ENCODE measurements around the gene RCE1. TPM values are rescaled to one million over a fixed set of nuclear protein-coding genes. Genes with fewer than 3 reads are reported as not detected.

The RCE1 gene
- total RNA-seq, 4 donors from 2014 or later, result 6.6 to 57.7 (median 38.0) TPM

DNA sequence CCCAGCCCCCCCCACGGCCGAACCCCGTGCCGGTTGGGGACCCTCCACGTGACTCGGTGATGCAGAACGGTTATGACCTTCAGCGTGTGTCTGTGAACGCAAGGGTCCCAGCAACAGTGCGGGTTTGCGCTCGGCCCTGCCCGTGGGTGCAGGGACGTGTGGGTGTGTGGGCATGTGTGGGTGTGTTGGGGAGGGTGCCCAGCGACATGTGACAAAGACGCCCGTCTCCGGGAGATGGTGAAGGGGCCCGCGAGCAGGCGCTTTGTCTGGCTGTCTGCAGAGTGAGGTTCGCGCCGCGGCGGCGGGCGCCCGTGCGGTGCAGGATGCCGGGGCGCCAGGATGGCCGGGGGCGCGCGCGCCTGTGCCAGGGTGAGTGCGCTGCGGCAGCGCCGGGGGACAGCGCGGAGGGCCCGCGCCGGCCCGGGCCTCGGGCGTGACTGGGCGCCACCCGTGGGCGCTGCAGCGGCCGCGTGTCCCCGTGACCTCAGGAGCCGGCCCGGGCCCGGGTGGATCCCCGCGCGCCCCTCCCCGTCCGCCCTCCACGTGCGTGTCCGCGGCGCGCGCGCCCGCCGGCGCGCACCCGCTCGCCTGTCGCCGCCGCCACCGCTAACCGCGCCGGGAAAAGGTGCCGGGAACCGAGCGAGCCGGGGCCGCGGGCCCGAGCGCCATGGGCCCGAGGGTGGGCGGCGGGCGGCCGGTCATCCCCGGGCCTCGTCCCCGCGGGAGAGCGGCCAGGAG, 13.4 kb downstream of the RCE1 start, which contains the start of gene LRFN4:
Gene LRFN4 (plus strand): TSS at position 569 of the 738 bp plus-strand sequence. CDS start 681 bp downstream, outside the sequence.
- Histone ChIP-seq H3K27me3 (no peaks in the 10 kb centered on the region), H3K36me3 (no peaks in the 10 kb centered on the region), H3K4me3 (peak within 1 kb of the TSS; percentile 60 to 68 (median 65)), H3K4me1 (peaks cover 0 to 15% (median 3%) of the 10 kb centered on the region in 4 donors), H3K9me3 (no peaks in the 10 kb centered on the region), H3K27ac (peak within 1 kb of the TSS; percentile 83 to 88 (median 86))
- TF ChIP-seq, protein P1, sequence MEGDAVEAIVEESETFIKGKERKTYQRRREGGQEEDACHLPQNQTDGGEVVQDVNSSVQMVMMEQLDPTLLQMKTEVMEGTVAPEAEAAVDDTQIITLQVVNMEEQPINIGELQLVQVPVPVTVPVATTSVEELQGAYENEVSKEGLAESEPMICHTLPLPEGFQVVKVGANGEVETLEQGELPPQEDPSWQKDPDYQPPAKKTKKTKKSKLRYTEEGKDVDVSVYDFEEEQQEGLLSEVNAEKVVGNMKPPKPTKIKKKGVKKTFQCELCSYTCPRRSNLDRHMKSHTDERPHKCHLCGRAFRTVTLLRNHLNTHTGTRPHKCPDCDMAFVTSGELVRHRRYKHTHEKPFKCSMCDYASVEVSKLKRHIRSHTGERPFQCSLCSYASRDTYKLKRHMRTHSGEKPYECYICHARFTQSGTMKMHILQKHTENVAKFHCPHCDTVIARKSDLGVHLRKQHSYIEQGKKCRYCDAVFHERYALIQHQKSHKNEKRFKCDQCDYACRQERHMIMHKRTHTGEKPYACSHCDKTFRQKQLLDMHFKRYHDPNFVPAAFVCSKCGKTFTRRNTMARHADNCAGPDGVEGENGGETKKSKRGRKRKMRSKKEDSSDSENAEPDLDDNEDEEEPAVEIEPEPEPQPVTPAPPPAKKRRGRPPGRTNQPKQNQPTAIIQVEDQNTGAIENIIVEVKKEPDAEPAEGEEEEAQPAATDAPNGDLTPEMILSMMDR (IDR thresholded peaks at IDR 0.05), result peak in 1 of 6 experiments; percentile 10
- no peak for TF ChIP-seq POLR2A (IDR thresholded peaks at IDR 0.05)
- peak in 1 of 3 donors; percentile 25 for DNase-seq

GRCh38 chr11:66857234-66857926, 14.1 kb downstream of the RCE1 start:
- H3K9me3 ChIP-seq, result no peaks in the 10 kb centered on the region
- H3K36me3 ChIP-seq, result no peaks in the 10 kb centered on the region
- H3K4me3 ChIP-seq, result peak overlapping the region; percentile 60 to 68 (median 65)
- TF ChIP-seq, protein P1 (IDR thresholded peaks at IDR 0.05), result no peak
- TF ChIP-seq POLR2A (IDR thresholded peaks at IDR 0.05), result no peak
- DNase-seq, result no peak
- peaks cover 0 to 15% (median 2%) of the 10 kb centered on the region in 4 donors for H3K4me1 ChIP-seq
- peak overlapping the region; percentile 22 to 86 (median 63) for H3K27ac ChIP-seq
- H3K27me3 ChIP-seq, result no peaks in the 10 kb centered on the region

DNA sequence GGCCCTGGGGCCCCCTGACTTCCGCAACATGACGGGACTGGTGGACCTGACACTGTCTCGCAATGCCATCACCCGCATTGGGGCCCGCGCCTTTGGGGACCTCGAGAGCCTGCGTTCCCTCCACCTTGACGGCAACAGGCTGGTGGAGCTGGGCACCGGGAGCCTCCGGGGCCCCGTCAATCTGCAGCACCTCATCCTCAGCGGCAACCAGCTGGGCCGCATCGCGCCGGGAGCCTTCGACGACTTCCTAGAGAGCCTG, 14.6 kb downstream of the RCE1 start:
- TF ChIP-seq, protein P1 (IDR thresholded peaks at IDR 0.05), result no peak
- no peak for TF ChIP-seq POLR2A (IDR thresholded peaks at IDR 0.05)
- H3K36me3 ChIP-seq, result no peaks in the 10 kb centered on the region
- H3K4me1 ChIP-seq, result peaks cover 0 to 15% (median 2%) of the 10 kb centered on the region in 4 donors
- H3K9me3 ChIP-seq, result no peaks in the 10 kb centered on the region
- no peak for DNase-seq
- H3K27me3 ChIP-seq, result no peaks in the 10 kb centered on the region
- H3K4me3 ChIP-seq, result no peak overlapping the region
- H3K27ac ChIP-seq, result peak overlapping the region in 1 of 4 donors; percentile 86

GRCh38 chr11:66858186-66858938, 15.1 kb downstream of the RCE1 start:
- no peak overlapping the region for H3K4me3 ChIP-seq

More at GRCh38 chr11:66858186-66858938, 15.1 kb downstream of the RCE1 start:
- Histone ChIP-seq H3K27ac (no peak overlapping the region), H3K9me3 (no peaks in the 10 kb centered on the region), H3K36me3 (no peaks in the 10 kb centered on the region), H3K27me3 (no peaks in the 10 kb centered on the region), H3K4me1 (peaks cover 0 to 15% (median 2%) of the 10 kb centered on the region in 4 donors)
- TF ChIP-seq POLR2A (IDR thresholded peaks at IDR 0.05), result no peak
- TF ChIP-seq, protein P1 (IDR thresholded peaks at IDR 0.05), result no peak
- no peak for DNase-seq
